ENCODE measurements around the gene SLC25A1.

SLC25A1 gene

GRCh38 chr22:19168088-19168890 lies 10.2 kb downstream of the SLC25A1 start:
- Histone ChIP-seq H3K4me2 (ENCODE audit: low read length, poor library complexity, severe bottlenecking) (no peak overlapping the region), H3K27me3 (ENCODE audit: control insufficient read depth in 1 of 2, insufficient read depth in 1 of 2, low read length in 2 of 2) (peaks cover 37 to 38% of the 10 kb centered on the region in 2 experiments), H2BK15ac (ENCODE audit: low read depth, poor library complexity, severe bottlenecking) (peak overlapping the region; percentile 17), H4K91ac (ENCODE audit: low read length) (no peak overlapping the region), H2BK120ac (ENCODE audit: low read depth, low read length) (no peak overlapping the region), H3K79me1 (replicated peaks; ENCODE audit: low read length, poor library complexity, severe bottlenecking) (no peaks in the 10 kb centered on the region), H2AK5ac (ENCODE audit: low read length, severe bottlenecking) (no peak overlapping the region), H3K23ac (ENCODE audit: low read length in 2 of 2) (no peak overlapping the region), H2BK5ac (ENCODE audit: low read depth, low read length, poor library complexity, severe bottlenecking) (no peak overlapping the region), H3K4me1 (ENCODE audit: control insufficient read depth, insufficient read depth, low read depth, low read length) (peaks cover 28% of the 10 kb centered on the region), H3K14ac (ENCODE audit: low read length in 2 of 2) (no peak overlapping the region), H3K4ac (ENCODE audit: low read depth in 1 of 2, low read length in 2 of 2) (no peak overlapping the region), H3K36me3 (ENCODE audit: control insufficient read depth in 1 of 2, insufficient read depth in 2 of 2, low read depth in 1 of 2, low read length in 2 of 2) (peaks cover 0 to 5% of the 10 kb centered on the region in 2 experiments), H3K27ac (ENCODE audit: low read length, poor library complexity, severe bottlenecking) (no peak overlapping the region), H3K4me3 (ENCODE audit: insufficient read depth in 1 of 2, low read depth in 1 of 2, low read length in 2 of 2) (no peak overlapping the region), H4K8ac (ENCODE audit: low read length) (no peak overlapping the region), H3K9me3 (ENCODE audit: control insufficient read depth, low read length) (no peaks in the 10 kb centered on the region), H3K9ac (ENCODE audit: low read length) (no peak overlapping the region), H2BK12ac (ENCODE audit: low read length in 2 of 2) (no peak overlapping the region), H2AFZ (ENCODE audit: low read depth, low read length) (no peak overlapping the region), H3K18ac (ENCODE audit: low read depth in 1 of 2, low read length in 2 of 2) (no peak overlapping the region)
- WGBS, result 83% methylated on average over 17 of the region's 17 CpGs
- DNase-seq, result no peak

GRCh38 chr22:19167106-19167869 lies 11.2 kb downstream of the SLC25A1 start:
- Histone ChIP-seq H4K8ac (ENCODE audit: low read length) (no peak overlapping the region), H3K9ac (ENCODE audit: low read length) (no peak overlapping the region), H4K91ac (ENCODE audit: low read length) (no peak overlapping the region), H2BK15ac (ENCODE audit: low read depth, poor library complexity, severe bottlenecking) (no peak overlapping the region), H2BK5ac (ENCODE audit: low read depth, low read length, poor library complexity, severe bottlenecking) (no peak overlapping the region), H3K4me3 (ENCODE audit: insufficient read depth in 1 of 2, low read depth in 1 of 2, low read length in 2 of 2) (no peak overlapping the region), H3K23ac (ENCODE audit: low read length in 2 of 2) (no peak overlapping the region), H3K4ac (ENCODE audit: low read depth in 1 of 2, low read length in 2 of 2) (no peak overlapping the region), H2BK12ac (ENCODE audit: low read length in 2 of 2) (no peak overlapping the region), H3K18ac (ENCODE audit: low read depth in 1 of 2, low read length in 2 of 2) (no peak overlapping the region), H2AFZ (ENCODE audit: low read depth, low read length) (no peak overlapping the region), H3K27ac (ENCODE audit: low read length, poor library complexity, severe bottlenecking) (no peak overlapping the region), H3K14ac (ENCODE audit: low read length in 2 of 2) (no peak overlapping the region), H3K36me3 (ENCODE audit: control insufficient read depth in 1 of 2, insufficient read depth in 2 of 2, low read depth in 1 of 2, low read length in 2 of 2) (no peaks in the 10 kb centered on the region), H3K9me3 (ENCODE audit: control insufficient read depth, low read length) (no peaks in the 10 kb centered on the region), H3K27me3 (ENCODE audit: control insufficient read depth in 1 of 2, insufficient read depth in 1 of 2, low read length in 2 of 2) (peaks cover 42% of the 10 kb centered on the region in 2 experiments), H2BK120ac (ENCODE audit: low read depth, low read length) (no peak overlapping the region), H3K4me2 (ENCODE audit: low read length, poor library complexity, severe bottlenecking) (no peak overlapping the region), H3K4me1 (ENCODE audit: control insufficient read depth, insufficient read depth, low read depth, low read length) (peaks cover 18% of the 10 kb centered on the region), H3K79me1 (replicated peaks; ENCODE audit: low read length, poor library complexity, severe bottlenecking) (no peaks in the 10 kb centered on the region), H2AK5ac (ENCODE audit: low read length, severe bottlenecking) (no peak overlapping the region)
- 85% methylated on average over 13 of the region's 13 CpGs for WGBS
- DNase-seq, result no peak

- H4K8ac ChIP-seq (ENCODE audit: low read length), result no peak overlapping the region
- H3K27ac ChIP-seq (ENCODE audit: low read length, poor library complexity, severe bottlenecking), result no peak overlapping the region
- DNase-seq, result no peak
- no peaks in the 10 kb centered on the region for H3K9me3 ChIP-seq (ENCODE audit: control insufficient read depth, low read length)
- no peak overlapping the region for H2BK5ac ChIP-seq (ENCODE audit: low read depth, low read length, poor library complexity, severe bottlenecking)
- H3K27me3 ChIP-seq (ENCODE audit: control insufficient read depth in 1 of 2, insufficient read depth in 1 of 2, low read length in 2 of 2), result peaks cover 45 to 49% of the 10 kb centered on the region in 2 experiments
- H3K4me3 ChIP-seq (ENCODE audit: insufficient read depth in 1 of 2, low read depth in 1 of 2, low read length in 2 of 2), result no peak overlapping the region
- peaks cover 15% of the 10 kb centered on the region for H3K4me1 ChIP-seq (ENCODE audit: control insufficient read depth, insufficient read depth, low read depth, low read length)
- no peak overlapping the region for H3K9ac ChIP-seq (ENCODE audit: low read length)
- no peak overlapping the region for H3K23ac ChIP-seq (ENCODE audit: low read length in 2 of 2)
- H2BK120ac ChIP-seq (ENCODE audit: low read depth, low read length), result no peak overlapping the region
- H3K14ac ChIP-seq (ENCODE audit: low read length in 2 of 2), result no peak overlapping the region
- H3K4ac ChIP-seq (ENCODE audit: low read depth in 1 of 2, low read length in 2 of 2), result no peak overlapping the region
- H2BK15ac ChIP-seq (ENCODE audit: low read depth, poor library complexity, severe bottlenecking), result no peak overlapping the region
- H3K36me3 ChIP-seq (ENCODE audit: control insufficient read depth in 1 of 2, insufficient read depth in 2 of 2, low read depth in 1 of 2, low read length in 2 of 2), result no peaks in the 10 kb centered on the region
- H2AFZ ChIP-seq (ENCODE audit: low read depth, low read length), result no peak overlapping the region
- no peak overlapping the region for H3K4me2 ChIP-seq (ENCODE audit: low read length, poor library complexity, severe bottlenecking)
- no peak overlapping the region for H3K18ac ChIP-seq (ENCODE audit: low read depth in 1 of 2, low read length in 2 of 2)
- H4K91ac ChIP-seq (ENCODE audit: low read length), result no peak overlapping the region
- H2AK5ac ChIP-seq (ENCODE audit: low read length, severe bottlenecking), result no peak overlapping the region
- H3K79me1 ChIP-seq (replicated peaks; ENCODE audit: low read length, poor library complexity, severe bottlenecking), result no peaks in the 10 kb centered on the region
- 86% methylated on average over 8 of the region's 8 CpGs for WGBS
- no peak overlapping the region for H2BK12ac ChIP-seq (ENCODE audit: low read length in 2 of 2)
Observed at GRCh38 chr22:19166421-19166820, 12.1 kb downstream of the SLC25A1 start.

GRCh38 chr22:19164425-19164824 lies 14.1 kb downstream of the SLC25A1 start:
- no peak overlapping the region for H2AK5ac ChIP-seq (ENCODE audit: low read length, severe bottlenecking)
- H3K18ac ChIP-seq (ENCODE audit: low read depth in 1 of 2, low read length in 2 of 2), result no peak overlapping the region
- H2BK15ac ChIP-seq (ENCODE audit: low read depth, poor library complexity, severe bottlenecking), result no peak overlapping the region
- H3K4me3 ChIP-seq (ENCODE audit: insufficient read depth in 1 of 2, low read depth in 1 of 2, low read length in 2 of 2), result no peak overlapping the region
- H3K27ac ChIP-seq (ENCODE audit: low read length, poor library complexity, severe bottlenecking), result no peak overlapping the region
- no peak for DNase-seq
- H3K79me1 ChIP-seq (replicated peaks; ENCODE audit: low read length, poor library complexity, severe bottlenecking), result no peaks in the 10 kb centered on the region
- whole genome bisulfite sequencing, result 92% methylated on average over 4 of the region's 6 CpGs
- H4K91ac ChIP-seq (ENCODE audit: low read length), result no peak overlapping the region
- H3K27me3 ChIP-seq (ENCODE audit: control insufficient read depth in 1 of 2, insufficient read depth in 1 of 2, low read length in 2 of 2), result peaks cover 36 to 46% of the 10 kb centered on the region in 2 experiments
- no peak overlapping the region for H3K9ac ChIP-seq (ENCODE audit: low read length)
- no peak overlapping the region for H2BK5ac ChIP-seq (ENCODE audit: low read depth, low read length, poor library complexity, severe bottlenecking)
- H2AFZ ChIP-seq (ENCODE audit: low read depth, low read length), result no peak overlapping the region
- no peak overlapping the region for H4K8ac ChIP-seq (ENCODE audit: low read length)
- H2BK120ac ChIP-seq (ENCODE audit: low read depth, low read length), result no peak overlapping the region
- no peak overlapping the region for H3K23ac ChIP-seq (ENCODE audit: low read length in 2 of 2)
- no peak overlapping the region for H3K4ac ChIP-seq (ENCODE audit: low read depth in 1 of 2, low read length in 2 of 2)
- no peak overlapping the region for H2BK12ac ChIP-seq (ENCODE audit: low read length in 2 of 2)
- H3K9me3 ChIP-seq (ENCODE audit: control insufficient read depth, low read length), result no peaks in the 10 kb centered on the region
- no peak overlapping the region for H3K14ac ChIP-seq (ENCODE audit: low read length in 2 of 2)
- no peak overlapping the region for H3K4me2 ChIP-seq (ENCODE audit: low read length, poor library complexity, severe bottlenecking)
- H3K36me3 ChIP-seq (ENCODE audit: control insufficient read depth in 1 of 2, insufficient read depth in 2 of 2, low read depth in 1 of 2, low read length in 2 of 2), result no peaks in the 10 kb centered on the region
- H3K4me1 ChIP-seq (ENCODE audit: control insufficient read depth, insufficient read depth, low read depth, low read length), result peaks cover 4% of the 10 kb centered on the region
